HG03066 (cell line): ENCODE data around the gene PRKAA2.

ENCODE experiments used
- ATAC-seq: cut with Tn5 transposase; IDR thresholded peaks from one replicate; pipeline ENCODE4 v1.9.1; 2021; ENCODE audit warnings: low read depth; ENCODE audit not compliant: unreplicated experiment

Gene PRKAA2

GRCh38 chr1:56710646-56711045 lies 65.5 kb downstream of the PRKAA2 start:
- ATAC-seq, result no peak

GRCh38 chr1:56712150-56712549 lies 67.0 kb downstream of the PRKAA2 start:
- no peak for ATAC-seq

GRCh38 chr1:56713112-56713511 lies 68.0 kb downstream of the PRKAA2 start:
- no peak for ATAC-seq

- no peak for ATAC-seq
Measured at GRCh38 chr1:56715156-56715555, 70.0 kb downstream of the PRKAA2 start.

- no peak for ATAC-seq
Measured at GRCh38 chr1:56719171-56719570, 74.1 kb downstream of the PRKAA2 start.

- no peak for ATAC-seq
Measured at GRCh38 chr1:56726706-56727105, 81.6 kb downstream of the PRKAA2 start.

GRCh38 chr1:56728964-56729363 lies 83.8 kb downstream of the PRKAA2 start:
- no peak for ATAC-seq

- no peak for ATAC-seq
Measured at GRCh38 chr1:56745231-56745630, 100.1 kb downstream of the PRKAA2 start.

- no peak for ATAC-seq
Measured at GRCh38 chr1:56754708-56755479, 109.8 kb downstream of the PRKAA2 start.

GRCh38 chr1:56755911-56756310 lies 110.8 kb downstream of the PRKAA2 start:
- no peak for ATAC-seq

- ATAC-seq, result no peak
Measured at GRCh38 chr1:56758135-56758534, 113.0 kb downstream of the PRKAA2 start.

GRCh38 chr1:56758794-56759193 lies 113.7 kb downstream of the PRKAA2 start:
- no peak for ATAC-seq
